Loucy (cell line): ENCODE measurements around the gene KLF13.

Source experiments
- H2AFZ ChIP-seq: fragments of 200-600 bp; sonication (generic); 2 replicates; pipeline ENCODE4 v1.6.0; 2016; ENCODE audit warnings: antibody characterized with exemption, mild to moderate bottlenecking, low read length, moderate library complexity
- H3F3A ChIP-seq: fragments of 200-600 bp; 2 replicates; pipeline ENCODE4 v1.6.0; 2016; ENCODE audit warnings: antibody characterized with exemption, low read depth, mild to moderate bottlenecking
- H3K27me3 ChIP-seq: fragments of 200-600 bp; sonication (generic); 2 replicates; pipeline ENCODE4 v1.6.1; 2014; ENCODE audit warnings: low read length, mild to moderate bottlenecking; ENCODE audit not compliant: insufficient read depth, poor library complexity, severe bottlenecking
- H3K36me3 ChIP-seq: fragments of 200-600 bp; sonication (generic); 2 replicates; pipeline ENCODE4 v1.6.1; 2016; ENCODE audit warnings: low read length; ENCODE audit not compliant: insufficient read depth
- H3K4me1 ChIP-seq: fragments of 200-600 bp; sonication (generic); 2 replicates; pipeline ENCODE4 v1.5.1; 2014; ENCODE audit warnings: low read length, mild to moderate bottlenecking; ENCODE audit not compliant: insufficient read depth, poor library complexity, severe bottlenecking
- H3K4me2 ChIP-seq: fragments of 200-600 bp; sonication (generic); 2 replicates; pipeline ENCODE4 v1.6.0; 2014; ENCODE audit warnings: antibody characterized with exemption, low read length, low read depth, mild to moderate bottlenecking; ENCODE audit not compliant: poor library complexity, severe bottlenecking
- H3K4me3 ChIP-seq: fragments of 200-600 bp; sonication (generic); 2 replicates; pipeline ENCODE4 v1.5.1; 2014; ENCODE audit warnings: low read length, mild to moderate bottlenecking, mixed read lengths; ENCODE audit not compliant: poor library complexity, severe bottlenecking
- H3K79me2 ChIP-seq: fragments of 200-600 bp; sonication (generic); 2 replicates; pipeline ENCODE4 v1.6.1; 2014; ENCODE audit warnings: low read length; ENCODE audit not compliant: insufficient read depth
- H3K9ac ChIP-seq: fragments of 200-600 bp; sonication (generic); 2 replicates; pipeline ENCODE4 v1.6.0; 2014; ENCODE audit warnings: mild to moderate bottlenecking, low read depth, low read length, moderate library complexity; ENCODE audit not compliant: poor library complexity, severe bottlenecking
- H3K9me2 ChIP-seq: fragments of 200-600 bp; sonication (generic); replicated peaks from 2 replicates; pipeline ENCODE4 v1.6.1; 2016; ENCODE audit warnings: low read depth, low read length, mixed read lengths
- H3K9me3 ChIP-seq: fragments of 200-600 bp; sonication (generic); 2 replicates; pipeline ENCODE4 v1.6.1; 2014; ENCODE audit warnings: mild to moderate bottlenecking, antibody characterized with exemption, low read length, low read depth; ENCODE audit not compliant: insufficient read depth
- H4K20me1 ChIP-seq: fragments of 200-600 bp; sonication (generic); 2 replicates; pipeline ENCODE4 v1.6.0; 2014; ENCODE audit warnings: antibody characterized with exemption, low read length, mild to moderate bottlenecking; ENCODE audit not compliant: insufficient read depth, poor library complexity, severe bottlenecking
- EZH2phosphoT487 ChIP-seq: fragments of 200-600 bp; IDR thresholded peaks from 2 replicates; pipeline ENCODE4 v1.6.1; 2018; ENCODE audit warnings: antibody characterized with exemption, mild to moderate bottlenecking, moderate library complexity, borderline replicate concordance
- TF ChIP-seq, protein P1 (sequence below): fragments of 200-600 bp; sonication (generic); conservative IDR thresholded peaks from 2 replicates; pipeline ENCODE4 v1.5.1; 2014; ENCODE audit warnings: mild to moderate bottlenecking, antibody characterized with exemption, low read length

KLF13 gene

GRCh38 chr15:31397851-31398661, 71.4 kb downstream of the KLF13 start:
- H4K20me1 ChIP-seq, result no peaks in the 10 kb centered on the region
- no peaks in the 10 kb centered on the region for H3K27me3 ChIP-seq
- no peaks in the 10 kb centered on the region; the same call in 1 of the 2 replicates for H3F3A ChIP-seq
- H3K9me2 ChIP-seq, result no peaks in the 10 kb centered on the region
- H3K79me2 ChIP-seq, result no peaks in the 10 kb centered on the region
- no peak for TF ChIP-seq EZH2phosphoT487
- TF ChIP-seq, protein P1, sequence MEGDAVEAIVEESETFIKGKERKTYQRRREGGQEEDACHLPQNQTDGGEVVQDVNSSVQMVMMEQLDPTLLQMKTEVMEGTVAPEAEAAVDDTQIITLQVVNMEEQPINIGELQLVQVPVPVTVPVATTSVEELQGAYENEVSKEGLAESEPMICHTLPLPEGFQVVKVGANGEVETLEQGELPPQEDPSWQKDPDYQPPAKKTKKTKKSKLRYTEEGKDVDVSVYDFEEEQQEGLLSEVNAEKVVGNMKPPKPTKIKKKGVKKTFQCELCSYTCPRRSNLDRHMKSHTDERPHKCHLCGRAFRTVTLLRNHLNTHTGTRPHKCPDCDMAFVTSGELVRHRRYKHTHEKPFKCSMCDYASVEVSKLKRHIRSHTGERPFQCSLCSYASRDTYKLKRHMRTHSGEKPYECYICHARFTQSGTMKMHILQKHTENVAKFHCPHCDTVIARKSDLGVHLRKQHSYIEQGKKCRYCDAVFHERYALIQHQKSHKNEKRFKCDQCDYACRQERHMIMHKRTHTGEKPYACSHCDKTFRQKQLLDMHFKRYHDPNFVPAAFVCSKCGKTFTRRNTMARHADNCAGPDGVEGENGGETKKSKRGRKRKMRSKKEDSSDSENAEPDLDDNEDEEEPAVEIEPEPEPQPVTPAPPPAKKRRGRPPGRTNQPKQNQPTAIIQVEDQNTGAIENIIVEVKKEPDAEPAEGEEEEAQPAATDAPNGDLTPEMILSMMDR, result no peak
- no peak overlapping the region for H3K9ac ChIP-seq
- no peaks in the 10 kb centered on the region for H3K9me3 ChIP-seq
- H3K4me2 ChIP-seq, result no peak overlapping the region
- peaks cover 2% of the 10 kb centered on the region for H3K4me1 ChIP-seq
- no peak overlapping the region for H2AFZ ChIP-seq
- no peak overlapping the region for H3K4me3 ChIP-seq
- H3K36me3 ChIP-seq, result no peaks in the 10 kb centered on the region

DNA sequence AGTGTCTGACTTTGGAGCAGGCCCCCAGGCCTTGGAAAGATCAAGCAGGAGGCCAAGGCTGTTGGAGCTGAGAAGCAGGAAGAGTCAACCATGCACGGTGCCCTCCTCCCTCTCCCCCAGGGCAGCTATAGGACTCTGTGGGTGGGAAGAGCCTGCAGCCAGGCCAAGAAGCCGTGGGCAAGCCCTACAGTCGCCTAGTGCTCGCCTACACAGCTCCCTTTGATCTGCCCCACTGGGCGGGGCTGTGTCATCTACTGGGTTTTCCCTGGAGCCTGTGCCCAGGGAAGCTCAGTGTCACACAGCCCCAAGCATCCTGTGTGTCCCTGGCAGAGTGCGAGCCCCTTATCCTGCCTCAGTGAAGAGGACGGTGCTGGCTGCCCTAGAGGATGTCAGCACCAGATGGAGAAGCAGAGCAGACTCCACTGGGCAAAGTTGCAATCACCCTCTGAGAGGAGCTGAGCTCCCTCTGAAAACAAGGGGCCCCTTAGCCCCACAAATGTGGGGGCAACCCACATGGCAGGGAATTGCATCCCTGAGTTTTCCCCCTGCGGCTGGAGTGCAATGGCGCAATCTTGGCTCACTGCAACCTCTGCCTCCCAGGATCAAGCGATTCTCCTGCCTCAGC, 72.2 kb downstream of the KLF13 start:
- no peaks in the 10 kb centered on the region for H3K9me2 ChIP-seq
- TF ChIP-seq EZH2phosphoT487, result no peak
- TF ChIP-seq, protein P1, result no peak
- no peak overlapping the region for H3K4me2 ChIP-seq
- no peaks in the 10 kb centered on the region for H3K36me3 ChIP-seq
- no peaks in the 10 kb centered on the region for H3K79me2 ChIP-seq
- no peak overlapping the region for H3K9ac ChIP-seq
- H2AFZ ChIP-seq, result no peak overlapping the region
- H3K4me3 ChIP-seq, result no peak overlapping the region
- H4K20me1 ChIP-seq, result no peaks in the 10 kb centered on the region
- H3F3A ChIP-seq, result no peaks in the 10 kb centered on the region; the same call in 1 of the 2 replicates
- no peaks in the 10 kb centered on the region for H3K9me3 ChIP-seq
- peaks cover 2% of the 10 kb centered on the region for H3K4me1 ChIP-seq
- no peaks in the 10 kb centered on the region for H3K27me3 ChIP-seq

DNA sequence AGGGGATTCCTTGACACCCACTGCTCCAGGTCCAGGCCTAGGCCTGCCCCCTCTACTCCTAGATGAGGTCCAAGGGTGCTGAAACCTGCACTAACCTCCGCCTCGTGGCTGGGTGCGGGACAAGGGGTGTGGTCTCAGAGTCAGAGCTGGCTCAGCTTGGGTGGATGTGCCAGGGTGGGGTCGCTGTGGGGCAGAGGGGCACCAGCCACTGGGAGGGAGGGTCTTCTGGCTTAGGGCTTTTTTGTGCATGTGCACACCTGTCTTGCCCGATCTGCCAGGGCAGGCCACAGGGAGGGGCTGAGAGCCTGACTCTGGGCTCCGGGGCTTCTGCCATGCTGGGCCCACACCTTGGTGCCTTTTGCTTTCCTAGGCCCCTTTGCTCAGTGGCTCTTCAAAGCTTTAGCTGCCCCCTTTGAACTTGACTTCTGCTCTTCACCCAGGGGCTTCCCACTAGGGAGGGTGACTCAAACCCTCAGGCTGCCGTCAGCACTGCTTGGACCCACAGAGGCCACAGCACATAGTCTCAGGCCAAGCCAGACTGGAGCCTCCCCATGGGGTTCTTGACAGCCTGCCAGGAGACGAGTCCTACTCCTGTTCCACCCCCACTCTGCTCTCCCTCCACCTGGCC, 73.0 kb downstream of the KLF13 start:
- no peaks in the 10 kb centered on the region for H3K9me2 ChIP-seq
- TF ChIP-seq, protein P1, result no peak
- TF ChIP-seq EZH2phosphoT487, result no peak
- H3F3A ChIP-seq, result no peaks in the 10 kb centered on the region; the same call in 1 of the 2 replicates
- no peaks in the 10 kb centered on the region for H4K20me1 ChIP-seq
- no peaks in the 10 kb centered on the region for H3K79me2 ChIP-seq
- no peaks in the 10 kb centered on the region for H3K36me3 ChIP-seq
- no peak overlapping the region for H3K4me3 ChIP-seq
- H3K4me2 ChIP-seq, result no peak overlapping the region
- no peak overlapping the region for H3K9ac ChIP-seq
- H3K27me3 ChIP-seq, result no peaks in the 10 kb centered on the region
- no peak overlapping the region for H2AFZ ChIP-seq
- H3K9me3 ChIP-seq, result no peaks in the 10 kb centered on the region
- H3K4me1 ChIP-seq, result peaks cover 2% of the 10 kb centered on the region
